ENCODE results near the gene BARX2.
"Not testable (repeated sequence)": the region's sequence is repeated elsewhere in the genome, so short reads cannot be mapped to it uniquely, and the experiment has no call there.

BARX2 gene, protein sequence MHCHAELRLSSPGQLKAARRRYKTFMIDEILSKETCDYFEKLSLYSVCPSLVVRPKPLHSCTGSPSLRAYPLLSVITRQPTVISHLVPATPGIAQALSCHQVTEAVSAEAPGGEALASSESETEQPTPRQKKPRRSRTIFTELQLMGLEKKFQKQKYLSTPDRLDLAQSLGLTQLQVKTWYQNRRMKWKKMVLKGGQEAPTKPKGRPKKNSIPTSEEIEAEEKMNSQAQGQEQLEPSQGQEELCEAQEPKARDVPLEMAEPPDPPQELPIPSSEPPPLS

DNA sequence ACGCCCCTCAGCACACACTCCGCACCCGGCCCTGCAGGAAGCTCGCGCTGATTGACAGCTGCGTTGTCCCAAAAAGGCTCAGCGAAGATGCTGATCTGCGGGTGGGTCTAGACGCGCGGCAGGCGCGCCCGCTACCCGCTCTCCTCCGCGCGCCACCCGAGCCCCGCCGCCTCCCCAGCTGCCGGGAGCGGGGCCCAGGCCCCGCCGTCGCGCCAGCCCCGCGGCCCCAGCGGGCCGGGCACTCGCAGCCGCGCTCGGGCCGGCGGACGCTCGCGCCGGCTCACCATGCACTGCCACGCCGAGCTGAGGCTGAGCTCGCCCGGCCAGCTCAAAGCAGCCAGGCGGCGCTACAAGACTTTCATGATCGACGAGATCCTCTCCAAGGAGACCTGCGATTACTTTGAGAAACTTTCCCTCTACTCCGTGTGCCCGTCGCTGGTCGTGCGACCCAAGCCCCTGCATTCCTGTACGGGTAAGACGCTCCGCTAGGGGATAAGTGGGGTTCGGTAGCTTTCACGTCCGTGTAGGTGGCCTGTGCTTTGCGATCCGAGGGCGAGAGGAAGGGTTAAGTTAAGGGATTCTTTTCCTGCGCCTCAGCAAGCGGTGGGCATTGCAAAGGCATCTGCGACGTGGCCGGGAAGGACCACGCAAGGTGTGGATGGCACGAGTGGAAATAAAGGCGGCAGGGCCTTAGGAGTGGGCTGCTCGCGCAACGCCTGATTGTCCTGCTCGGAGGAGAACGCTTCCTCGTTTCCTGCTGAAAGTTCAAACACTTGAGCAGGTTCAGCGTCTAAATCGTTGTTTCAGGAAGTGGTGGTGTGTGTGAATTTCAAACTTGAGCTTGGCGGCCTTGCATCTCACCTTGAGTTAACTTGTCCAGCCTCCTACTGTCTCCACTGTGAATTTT is at the start of gene BARX2:
Gene BARX2, plus strand, starts transcription at position 98 of the 907 bp plus-strand sequence. Its CDS starts 188 bp downstream, at position 286.
- H3K27ac ChIP-seq (ENCODE audit: low read length) = no peak within 1 kb of the TSS
- no peaks in the 10 kb centered on the region for H3K36me3 ChIP-seq (ENCODE audit: insufficient read depth, low read length)
- no peak within 1 kb of the TSS for H2AFZ ChIP-seq (ENCODE audit: low read depth, low read length)
- H3K27me3 ChIP-seq (ENCODE audit: insufficient read depth, low read length, poor library complexity) = peaks cover 18% of the 10 kb centered on the region
- H3K4me3 ChIP-seq (ENCODE audit: low read depth in 1 of 2, low read length in 2 of 2) = no peak within 1 kb of the TSS
- no peak within 1 kb of the TSS for H3K4me2 ChIP-seq (ENCODE audit: insufficient read depth, low read length)
- DNase-seq (no peak), ATAC-seq (ENCODE audit: insufficient read depth, low read depth) (no peak)
- H3K9me3 ChIP-seq (ENCODE audit: insufficient read depth, low read length, severe bottlenecking) = no peaks in the 10 kb centered on the region
- TF ChIP-seq, protein P1, sequence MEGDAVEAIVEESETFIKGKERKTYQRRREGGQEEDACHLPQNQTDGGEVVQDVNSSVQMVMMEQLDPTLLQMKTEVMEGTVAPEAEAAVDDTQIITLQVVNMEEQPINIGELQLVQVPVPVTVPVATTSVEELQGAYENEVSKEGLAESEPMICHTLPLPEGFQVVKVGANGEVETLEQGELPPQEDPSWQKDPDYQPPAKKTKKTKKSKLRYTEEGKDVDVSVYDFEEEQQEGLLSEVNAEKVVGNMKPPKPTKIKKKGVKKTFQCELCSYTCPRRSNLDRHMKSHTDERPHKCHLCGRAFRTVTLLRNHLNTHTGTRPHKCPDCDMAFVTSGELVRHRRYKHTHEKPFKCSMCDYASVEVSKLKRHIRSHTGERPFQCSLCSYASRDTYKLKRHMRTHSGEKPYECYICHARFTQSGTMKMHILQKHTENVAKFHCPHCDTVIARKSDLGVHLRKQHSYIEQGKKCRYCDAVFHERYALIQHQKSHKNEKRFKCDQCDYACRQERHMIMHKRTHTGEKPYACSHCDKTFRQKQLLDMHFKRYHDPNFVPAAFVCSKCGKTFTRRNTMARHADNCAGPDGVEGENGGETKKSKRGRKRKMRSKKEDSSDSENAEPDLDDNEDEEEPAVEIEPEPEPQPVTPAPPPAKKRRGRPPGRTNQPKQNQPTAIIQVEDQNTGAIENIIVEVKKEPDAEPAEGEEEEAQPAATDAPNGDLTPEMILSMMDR (IDR thresholded peaks at IDR 0.05; ENCODE audit: borderline replicate concordance, extremely low read depth, low read length, poor library complexity, severe bottlenecking) = no peak
- TF ChIP-seq EZH2 (IDR thresholded peaks at IDR 0.05; ENCODE audit: borderline replicate concordance, low read depth, low read length, severe bottlenecking) = no peak
- no peaks in the 10 kb centered on the region for H4K20me1 ChIP-seq (ENCODE audit: insufficient read depth, low read length)
- no peaks in the 10 kb centered on the region for H3K79me2 ChIP-seq (ENCODE audit: insufficient read depth, low read length)
- H3K4me1 ChIP-seq (ENCODE audit: insufficient read depth, low read length) = no peaks in the 10 kb centered on the region
- no peak within 1 kb of the TSS for H3K9ac ChIP-seq (ENCODE audit: low read depth, low read length)

DNA sequence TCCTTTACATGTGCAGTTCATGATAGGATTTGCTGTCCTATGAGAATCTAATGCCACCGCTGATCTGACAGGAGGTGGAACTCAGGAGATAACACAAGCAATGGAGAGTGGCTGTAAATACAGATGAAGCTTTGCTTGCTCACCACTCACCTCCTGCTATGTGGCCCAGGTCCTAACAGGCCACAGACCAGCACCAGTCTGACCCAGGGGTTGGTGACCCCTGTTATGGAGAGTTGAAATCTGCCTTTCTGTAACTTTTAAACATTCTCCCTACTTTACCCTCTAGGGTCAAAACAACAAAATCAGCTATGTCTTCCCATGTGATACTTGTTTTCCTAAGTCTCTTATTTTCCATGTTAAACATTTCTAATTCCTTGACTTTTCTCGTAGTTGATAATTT is 48.7 kb upstream of the BARX2 start:
- H3K36me3 ChIP-seq (ENCODE audit: insufficient read depth, low read length) = no peaks in the 10 kb centered on the region
- no peaks in the 10 kb centered on the region for H3K4me1 ChIP-seq (ENCODE audit: insufficient read depth, low read length)
- H3K9ac ChIP-seq (ENCODE audit: low read depth, low read length) = no peak overlapping the region
- H3K9me3 ChIP-seq (ENCODE audit: insufficient read depth, low read length, severe bottlenecking) = no peaks in the 10 kb centered on the region
- H3K4me2 ChIP-seq (ENCODE audit: insufficient read depth, low read length) = no peak overlapping the region
- H3K27ac ChIP-seq (ENCODE audit: low read length) = no peak overlapping the region
- no peak overlapping the region for H3K4me3 ChIP-seq (ENCODE audit: low read depth in 1 of 2, low read length in 2 of 2)
- H3K79me2 ChIP-seq (ENCODE audit: insufficient read depth, low read length) = no peaks in the 10 kb centered on the region
- H3K27me3 ChIP-seq (ENCODE audit: insufficient read depth, low read length, poor library complexity) = peaks cover 14% of the 10 kb centered on the region
- no peak overlapping the region for H2AFZ ChIP-seq (ENCODE audit: low read depth, low read length)
- ATAC-seq (ENCODE audit: insufficient read depth, low read depth) = no peak
- H4K20me1 ChIP-seq (ENCODE audit: insufficient read depth, low read length) = no peaks in the 10 kb centered on the region
- no peak for DNase-seq
- TF ChIP-seq, protein P1 (IDR thresholded peaks at IDR 0.05; ENCODE audit: borderline replicate concordance, extremely low read depth, low read length, poor library complexity, severe bottlenecking) = no peak
- TF ChIP-seq EZH2 (IDR thresholded peaks at IDR 0.05; ENCODE audit: borderline replicate concordance, low read depth, low read length, severe bottlenecking) = no peak

DNA sequence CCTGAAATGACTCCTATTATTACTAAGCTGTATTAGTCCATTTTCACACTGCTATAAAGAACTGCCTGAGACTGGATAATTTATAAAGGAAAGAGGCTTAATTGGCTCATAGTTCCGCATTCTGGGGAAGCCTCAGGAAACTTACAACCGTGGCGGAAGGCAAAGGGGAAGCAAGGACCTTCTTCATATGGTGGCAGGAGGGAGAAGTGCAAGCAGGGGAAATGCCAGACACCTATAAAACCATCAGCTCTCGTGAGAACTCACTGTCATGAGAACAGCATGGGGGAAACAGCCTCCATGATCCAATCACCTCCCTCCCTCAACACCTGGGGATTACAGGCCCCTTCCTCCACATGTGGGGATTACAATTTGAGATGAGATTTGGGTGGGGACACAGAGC is 47.9 kb upstream of the BARX2 start:
- not testable (repeated sequence) for H4K20me1 ChIP-seq (ENCODE audit: insufficient read depth, low read length); H3K9me3 ChIP-seq (ENCODE audit: insufficient read depth, low read length, severe bottlenecking); H2AFZ ChIP-seq (ENCODE audit: low read depth, low read length); ATAC-seq (ENCODE audit: insufficient read depth, low read depth); H3K4me1 ChIP-seq (ENCODE audit: insufficient read depth, low read length); H3K27ac ChIP-seq (ENCODE audit: low read length); H3K79me2 ChIP-seq (ENCODE audit: insufficient read depth, low read length); H3K4me3 ChIP-seq (ENCODE audit: low read depth in 1 of 2, low read length in 2 of 2); H3K36me3 ChIP-seq (ENCODE audit: insufficient read depth, low read length); H3K4me2 ChIP-seq (ENCODE audit: insufficient read depth, low read length); H3K9ac ChIP-seq (ENCODE audit: low read depth, low read length); DNase-seq
- H3K27me3 ChIP-seq (ENCODE audit: insufficient read depth, low read length, poor library complexity) = peaks cover 14% of the 10 kb centered on the region

DNA sequence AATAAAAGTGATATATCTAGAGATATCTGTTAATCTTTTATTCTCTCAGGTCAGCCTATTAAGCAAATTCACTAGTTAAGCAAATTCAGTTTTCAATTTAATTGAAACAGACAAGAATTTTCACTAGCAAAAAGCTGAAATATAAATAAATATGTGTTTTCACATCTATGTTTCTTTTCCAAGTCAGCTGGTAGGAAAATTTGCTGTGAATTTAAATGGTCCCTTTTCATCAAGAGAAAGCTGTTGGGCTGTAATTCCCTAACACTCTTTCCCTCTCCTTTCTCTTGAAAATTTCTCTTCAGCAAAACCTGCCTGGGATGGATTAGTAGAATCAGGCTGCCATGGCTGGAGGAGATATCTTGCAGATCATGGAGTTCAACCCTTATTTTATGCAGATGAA is 46.9 kb upstream of the BARX2 start:
- Histone ChIP-seq H3K4me2 (ENCODE audit: insufficient read depth, low read length) (no peak overlapping the region), H2AFZ (ENCODE audit: low read depth, low read length) (no peak overlapping the region), H3K9ac (ENCODE audit: low read depth, low read length) (no peak overlapping the region), H3K36me3 (ENCODE audit: insufficient read depth, low read length) (no peaks in the 10 kb centered on the region), H3K79me2 (ENCODE audit: insufficient read depth, low read length) (no peaks in the 10 kb centered on the region), H3K4me3 (ENCODE audit: low read depth in 1 of 2, low read length in 2 of 2) (no peak overlapping the region), H3K4me1 (ENCODE audit: insufficient read depth, low read length) (no peaks in the 10 kb centered on the region), H4K20me1 (ENCODE audit: insufficient read depth, low read length) (no peaks in the 10 kb centered on the region), H3K27me3 (ENCODE audit: insufficient read depth, low read length, poor library complexity) (peaks cover 7% of the 10 kb centered on the region), H3K9me3 (ENCODE audit: insufficient read depth, low read length, severe bottlenecking) (no peaks in the 10 kb centered on the region), H3K27ac (ENCODE audit: low read length) (no peak overlapping the region)
- DNase-seq (no peak), ATAC-seq (ENCODE audit: insufficient read depth, low read depth) (no peak)
- TF ChIP-seq, protein P1 (IDR thresholded peaks at IDR 0.05; ENCODE audit: borderline replicate concordance, extremely low read depth, low read length, poor library complexity, severe bottlenecking) = no peak
- no peak for TF ChIP-seq EZH2 (IDR thresholded peaks at IDR 0.05; ENCODE audit: borderline replicate concordance, low read depth, low read length, severe bottlenecking)
